SH-SY5Y (cell line): ENCODE data around the gene ZFHX3.

Experiments used
- GATA2 ChIP-seq: IDR thresholded peaks from 2 replicates; pipeline ENCODE4 v1.6.1; 2011; ENCODE audit warnings: mild to moderate bottlenecking, low read depth, low read length
- GATA3 ChIP-seq: IDR thresholded peaks from 2 replicates; pipeline ENCODE4 v1.6.1; 2011; ENCODE audit warnings: low read depth, mild to moderate bottlenecking, low read length, moderate library complexity

- TF ChIP-seq GATA3, result no peak
- no peak for TF ChIP-seq GATA2
Measured at GRCh38 chr16:72923757-72924156, 124.2 kb downstream of the ZFHX3 start.
